ENCODE results near the gene LMTK2.
A peak's percentile ranks its signal among the peaks of the same experiment; 100 is the strongest.

Gene LMTK2

GRCh38 chr7:98137826-98138151 is 31.1 kb downstream of the LMTK2 start:
- H3K9me3 Mint-ChIP-seq = no peaks in the 10 kb centered on the region
- no peaks in the 10 kb centered on the region for H3K27me3 Mint-ChIP-seq
- no peak overlapping the region for H3K4me3 Mint-ChIP-seq
- no peak overlapping the region for H3K27ac Mint-ChIP-seq
- peaks cover 17% of the 10 kb centered on the region for H3K4me1 Mint-ChIP-seq (ENCODE audit: low read depth)
- peaks cover 55% of the 10 kb centered on the region for H3K36me3 Mint-ChIP-seq (ENCODE audit: low read depth)
- DNase-seq = no peak

- no peaks in the 10 kb centered on the region for H3K9me3 Mint-ChIP-seq
- H3K4me1 Mint-ChIP-seq (ENCODE audit: low read depth) = peaks cover 8% of the 10 kb centered on the region
- H3K36me3 Mint-ChIP-seq (ENCODE audit: low read depth) = peaks cover 64% of the 10 kb centered on the region
- no peaks in the 10 kb centered on the region for H3K27me3 Mint-ChIP-seq
- no peak overlapping the region for H3K4me3 Mint-ChIP-seq
- no peak for DNase-seq
- H3K27ac Mint-ChIP-seq = no peak overlapping the region
These were observed 32.0 kb downstream of the LMTK2 start for GRCh38 chr7:98138672-98139071.

GRCh38 chr7:98142658-98143057 is 36.0 kb downstream of the LMTK2 start:
- Mint-ChIP-seq H3K4me1 (ENCODE audit: low read depth) (peaks cover 5% of the 10 kb centered on the region), H3K36me3 (ENCODE audit: low read depth) (peaks cover 83% of the 10 kb centered on the region), H3K27ac (no peak overlapping the region), H3K9me3 (peaks cover 4% of the 10 kb centered on the region), H3K4me3 (no peak overlapping the region), H3K27me3 (no peaks in the 10 kb centered on the region)
- DNase-seq = no peak

GRCh38 chr7:98148607-98149006 is 41.9 kb downstream of the LMTK2 start:
- H3K9me3 Mint-ChIP-seq = peaks cover 4% of the 10 kb centered on the region
- DNase-seq = no peak

GRCh38 chr7:98149116-98149692 is 42.5 kb downstream of the LMTK2 start:
- H3K4me3 Mint-ChIP-seq = no peak overlapping the region
- peaks cover 5% of the 10 kb centered on the region for H3K4me1 Mint-ChIP-seq (ENCODE audit: low read depth)
- peaks cover 4% of the 10 kb centered on the region for H3K9me3 Mint-ChIP-seq
- peaks cover 77% of the 10 kb centered on the region for H3K36me3 Mint-ChIP-seq (ENCODE audit: low read depth)
- H3K27me3 Mint-ChIP-seq = no peaks in the 10 kb centered on the region
- DNase-seq = no peak
- no peak overlapping the region for H3K27ac Mint-ChIP-seq

More at GRCh38 chr7:98148607-98149006, 41.9 kb downstream of the LMTK2 start:
- no peak overlapping the region for H3K4me3 Mint-ChIP-seq
- H3K4me1 Mint-ChIP-seq (ENCODE audit: low read depth) = peaks cover 5% of the 10 kb centered on the region
- no peak overlapping the region for H3K27ac Mint-ChIP-seq
- no peaks in the 10 kb centered on the region for H3K27me3 Mint-ChIP-seq
- peaks cover 75% of the 10 kb centered on the region for H3K36me3 Mint-ChIP-seq (ENCODE audit: low read depth)

GRCh38 chr7:98151884-98152283 is 45.2 kb downstream of the LMTK2 start:
- Mint-ChIP-seq H3K4me3 (no peak overlapping the region), H3K4me1 (ENCODE audit: low read depth) (no peaks in the 10 kb centered on the region), H3K27ac (no peak overlapping the region), H3K36me3 (ENCODE audit: low read depth) (peaks cover 80% of the 10 kb centered on the region), H3K9me3 (no peaks in the 10 kb centered on the region), H3K27me3 (no peaks in the 10 kb centered on the region)
- no peak for DNase-seq

GRCh38 chr7:98156700-98157099 is 50.0 kb downstream of the LMTK2 start:
- DNase-seq = no peak
- no peaks in the 10 kb centered on the region for H3K27me3 Mint-ChIP-seq
- no peaks in the 10 kb centered on the region for H3K9me3 Mint-ChIP-seq
- no peak overlapping the region for H3K4me3 Mint-ChIP-seq
- H3K4me1 Mint-ChIP-seq (ENCODE audit: low read depth) = no peaks in the 10 kb centered on the region
- H3K36me3 Mint-ChIP-seq (ENCODE audit: low read depth) = peaks cover 83% of the 10 kb centered on the region
- no peak overlapping the region for H3K27ac Mint-ChIP-seq

GRCh38 chr7:98157761-98158160 is 51.1 kb downstream of the LMTK2 start:
- Mint-ChIP-seq H3K27ac (no peak overlapping the region), H3K4me3 (no peak overlapping the region), H3K4me1 (ENCODE audit: low read depth) (no peaks in the 10 kb centered on the region), H3K36me3 (ENCODE audit: low read depth) (peaks cover 73% of the 10 kb centered on the region), H3K9me3 (no peaks in the 10 kb centered on the region), H3K27me3 (no peaks in the 10 kb centered on the region)
- no peak for DNase-seq

GRCh38 chr7:98162758-98163157 is 56.1 kb downstream of the LMTK2 start:
- Mint-ChIP-seq H3K4me1 (ENCODE audit: low read depth) (no peaks in the 10 kb centered on the region), H3K9me3 (no peaks in the 10 kb centered on the region), H3K27ac (no peak overlapping the region), H3K36me3 (ENCODE audit: low read depth) (peaks cover 27% of the 10 kb centered on the region), H3K4me3 (no peak overlapping the region), H3K27me3 (no peaks in the 10 kb centered on the region)
- DNase-seq = no peak

GRCh38 chr7:98163269-98163668 is 56.6 kb downstream of the LMTK2 start:
- Mint-ChIP-seq H3K4me3 (no peak overlapping the region), H3K36me3 (ENCODE audit: low read depth) (peaks cover 22% of the 10 kb centered on the region), H3K4me1 (ENCODE audit: low read depth) (peaks cover 3% of the 10 kb centered on the region), H3K9me3 (no peaks in the 10 kb centered on the region), H3K27me3 (no peaks in the 10 kb centered on the region), H3K27ac (no peak overlapping the region)
- no peak for DNase-seq

- H3K27ac Mint-ChIP-seq = no peak overlapping the region
- peaks cover 21% of the 10 kb centered on the region for H3K36me3 Mint-ChIP-seq (ENCODE audit: low read depth)
- no peaks in the 10 kb centered on the region for H3K9me3 Mint-ChIP-seq
- no peak for DNase-seq
- no peaks in the 10 kb centered on the region for H3K27me3 Mint-ChIP-seq
- peaks cover 6% of the 10 kb centered on the region for H3K4me1 Mint-ChIP-seq (ENCODE audit: low read depth)
- no peak overlapping the region for H3K4me3 Mint-ChIP-seq
These were observed 57.2 kb downstream of the LMTK2 start for GRCh38 chr7:98163704-98164494.

- Mint-ChIP-seq H3K27ac (no peak overlapping the region), H3K36me3 (ENCODE audit: low read depth) (peaks cover 12% of the 10 kb centered on the region), H3K4me3 (no peak overlapping the region), H3K4me1 (ENCODE audit: low read depth) (peaks cover 6% of the 10 kb centered on the region), H3K9me3 (no peaks in the 10 kb centered on the region), H3K27me3 (no peaks in the 10 kb centered on the region)
- peak; percentile 62 for DNase-seq
These were observed 59.4 kb downstream of the LMTK2 start for GRCh38 chr7:98165827-98166667.

- Mint-ChIP-seq H3K4me1 (ENCODE audit: low read depth) (peaks cover 6% of the 10 kb centered on the region), H3K9me3 (no peaks in the 10 kb centered on the region), H3K4me3 (no peak overlapping the region), H3K36me3 (ENCODE audit: low read depth) (peaks cover 14% of the 10 kb centered on the region), H3K27me3 (no peaks in the 10 kb centered on the region), H3K27ac (no peak overlapping the region)
- no peak for DNase-seq
These were observed 60.0 kb downstream of the LMTK2 start for GRCh38 chr7:98166668-98166970.

GRCh38 chr7:98167653-98168052 is 61.0 kb downstream of the LMTK2 start:
- no peak overlapping the region for H3K27ac Mint-ChIP-seq
- H3K4me1 Mint-ChIP-seq (ENCODE audit: low read depth) = peaks cover 6% of the 10 kb centered on the region
- peaks cover 23% of the 10 kb centered on the region for H3K36me3 Mint-ChIP-seq (ENCODE audit: low read depth)
- no peaks in the 10 kb centered on the region for H3K27me3 Mint-ChIP-seq
- no peaks in the 10 kb centered on the region for H3K9me3 Mint-ChIP-seq
- H3K4me3 Mint-ChIP-seq = no peak overlapping the region
- DNase-seq = no peak

Measured in activated T-cell treated with anti-CD3 and anti-CD28 coated beads, Interleukin-2, amount 50 U/mL, for 24 hours (primary cell).